HG03175 (cell line): Measurements from ENCODE around the gene TECPR2.
"Not testable (repeated sequence)": the region's sequence is repeated elsewhere in the genome, so short reads cannot be mapped to it uniquely, and the experiment has no call there.

ENCODE experiments used
- ATAC-seq: cut with Tn5 transposase; IDR thresholded peaks from one replicate; pipeline ENCODE4 v1.9.1; 2021; ENCODE audit warnings: mild to moderate bottlenecking, moderate library complexity; ENCODE audit not compliant: unreplicated experiment

TECPR2 gene

GRCh38 chr14:102507857-102508312 lies 145.1 kb downstream of the TECPR2 start:
- no peak for ATAC-seq

- ATAC-seq, result no peak
These were observed 145.7 kb downstream of the TECPR2 start for GRCh38 chr14:102508410-102508773.

- ATAC-seq, result no peak
These were observed 146.3 kb downstream of the TECPR2 start for GRCh38 chr14:102508774-102509745.

GRCh38 chr14:102509746-102510615 lies 147.2 kb downstream of the TECPR2 start, which contains the start of gene ANKRD9:
TSS of gene ANKRD9 (minus strand) at chr14:102509776. CDS start at chr14:102507889, 1,887 bp downstream.
- peak; percentile 80 for ATAC-seq

- ATAC-seq, result no peak
These were observed 148.1 kb downstream of the TECPR2 start for GRCh38 chr14:102510616-102511520.

- ATAC-seq, result no peak
These were observed 148.8 kb downstream of the TECPR2 start for GRCh38 chr14:102511538-102511937.

DNA sequence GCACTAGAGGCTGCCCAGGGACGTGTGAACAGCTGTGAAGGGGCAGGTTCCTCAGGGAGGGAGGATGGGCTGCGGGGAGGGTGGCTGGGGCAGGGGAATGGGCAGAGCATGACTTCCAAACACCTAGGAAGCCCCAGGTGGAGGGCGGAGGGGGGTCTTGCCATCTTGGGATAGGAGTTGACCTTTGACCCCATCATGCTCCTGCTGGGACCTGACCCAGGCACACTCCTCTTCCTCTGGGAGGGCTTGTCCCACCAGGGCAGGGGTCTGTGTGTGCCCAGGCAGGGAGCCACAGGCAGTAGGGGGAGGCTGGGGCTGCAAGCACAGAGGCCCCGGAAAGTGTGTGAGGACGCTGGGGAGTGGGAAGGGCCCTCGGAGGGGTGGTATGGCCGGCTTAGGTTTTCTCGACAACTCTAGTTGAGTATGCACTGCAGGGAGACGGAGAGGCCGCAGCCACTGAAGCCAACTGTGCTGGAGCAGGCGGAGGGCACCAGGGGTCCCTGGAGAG lies 150.1 kb downstream of the TECPR2 start:
- ATAC-seq, result no peak

DNA sequence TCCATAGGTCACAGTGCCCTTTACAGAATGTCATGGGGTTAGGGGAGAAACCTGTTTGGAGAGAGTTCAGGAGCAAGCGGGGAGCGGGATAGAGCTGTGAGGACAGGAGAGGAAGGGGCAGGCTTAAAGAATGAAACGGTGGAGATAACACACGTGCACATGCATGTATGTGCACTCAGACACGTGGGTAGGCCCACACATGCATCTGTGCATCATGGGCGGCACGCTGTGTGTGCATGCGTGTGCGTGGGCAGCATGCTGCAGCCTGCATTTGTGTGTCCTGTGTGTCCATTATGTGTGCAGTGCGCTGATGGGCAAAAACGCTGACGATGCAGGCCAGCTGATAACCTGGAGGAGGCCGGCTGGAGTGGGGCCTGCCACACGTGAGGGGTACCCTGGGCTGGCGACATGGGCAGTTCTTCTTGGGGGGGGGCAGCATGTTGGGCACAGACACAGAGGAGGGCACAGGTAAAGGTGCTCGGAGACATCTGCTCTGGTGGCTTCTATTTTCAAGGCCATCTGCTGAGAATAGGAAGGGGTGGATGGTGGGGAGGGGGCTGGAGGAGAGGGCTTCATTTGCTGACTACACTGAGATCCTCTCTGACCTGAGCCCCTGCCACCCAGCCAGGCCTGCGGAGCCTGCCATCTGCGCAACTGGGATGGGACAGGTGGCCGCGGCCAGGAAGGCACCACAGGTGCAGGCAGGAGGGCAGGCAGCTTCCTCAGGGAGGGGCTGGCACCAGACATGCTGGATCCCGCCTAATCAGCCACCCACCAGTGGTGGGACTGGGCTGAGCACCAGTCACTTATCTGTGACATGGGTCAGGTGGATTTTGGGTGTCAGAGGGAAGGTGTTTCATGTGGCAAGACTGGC lies 151.4 kb downstream of the TECPR2 start:
- ATAC-seq, result no peak

DNA sequence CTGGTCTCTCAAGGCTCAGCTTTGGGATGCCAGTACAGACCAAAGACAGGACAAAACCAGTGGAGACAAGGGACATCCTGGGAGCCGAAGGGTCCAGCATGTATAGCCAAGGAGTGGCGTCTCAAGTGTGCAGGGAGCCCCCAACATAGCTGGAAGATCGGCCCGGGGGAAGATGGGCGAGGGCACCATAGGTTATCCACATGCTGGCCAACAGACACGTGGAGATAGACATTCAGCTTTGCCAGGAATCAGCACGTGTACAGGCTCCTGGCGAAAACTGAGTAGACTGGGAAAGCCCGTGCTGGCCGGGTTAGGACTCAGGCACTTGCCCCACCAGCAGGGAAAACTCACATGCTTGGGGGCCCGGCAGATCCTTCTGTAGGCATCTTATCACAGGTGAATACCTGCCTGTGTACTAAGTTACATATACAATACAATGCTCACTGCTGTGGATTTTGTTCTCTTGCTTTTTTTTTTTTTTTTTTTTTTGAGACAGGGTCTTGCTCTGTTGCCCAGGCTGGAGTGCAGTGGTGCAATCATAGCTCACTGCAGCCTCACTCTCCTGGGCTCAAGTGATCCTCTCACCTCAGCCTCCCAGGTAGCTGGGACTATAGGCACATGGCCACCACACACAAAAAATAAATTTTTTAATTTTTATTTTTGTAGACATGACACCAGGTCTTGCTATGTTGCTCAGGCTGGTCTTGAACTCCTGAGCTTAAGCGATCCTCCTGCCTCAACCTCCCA lies 152.4 kb downstream of the TECPR2 start:
- ATAC-seq, result no peak

DNA sequence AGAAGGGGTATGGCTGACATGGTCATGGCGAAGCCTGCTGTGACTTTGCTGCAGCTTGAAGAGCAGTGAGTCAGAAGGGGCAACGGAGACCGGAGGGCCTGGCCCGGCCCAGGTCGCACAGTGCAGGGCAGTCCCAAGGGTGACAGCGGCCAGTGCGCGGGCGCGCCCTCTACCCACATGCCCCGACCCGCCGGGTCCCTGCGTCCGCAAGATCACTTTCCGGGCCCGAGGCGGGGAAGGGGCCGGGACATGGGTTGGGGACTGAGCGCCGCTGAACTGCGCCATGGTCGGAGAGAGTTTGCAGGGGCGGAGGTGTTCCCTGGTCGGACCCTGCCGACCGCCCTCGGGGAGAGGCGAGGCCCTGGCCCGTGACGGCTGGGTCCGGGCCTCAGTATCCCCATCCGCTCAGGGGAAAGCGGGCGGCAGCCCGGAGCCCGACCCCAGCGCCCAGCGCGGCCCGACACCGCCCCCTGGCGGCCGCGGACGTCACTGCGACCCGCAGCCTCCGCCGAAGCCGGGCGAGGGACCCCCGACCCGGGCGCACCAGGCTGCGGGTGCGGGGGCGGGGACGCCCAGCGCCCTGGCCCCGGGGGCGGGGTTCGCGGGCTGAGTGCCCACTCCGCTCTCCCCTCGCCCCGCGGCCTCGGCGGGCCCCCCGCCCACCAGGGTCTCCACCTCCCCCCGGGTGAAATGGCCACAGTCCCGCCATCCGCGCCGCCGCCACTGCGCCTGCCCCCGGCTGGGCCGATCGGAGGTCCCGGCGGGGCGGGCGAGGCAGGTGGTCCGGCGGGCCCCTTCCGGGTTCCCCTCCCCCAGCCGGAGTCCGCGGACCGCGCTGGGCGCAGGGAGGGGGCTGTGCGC lies 154.0 kb downstream of the TECPR2 start:
- ATAC-seq, result peak; percentile 55

- ATAC-seq, result no peak
These were observed 154.8 kb downstream of the TECPR2 start for GRCh38 chr14:102517392-102518062.

DNA sequence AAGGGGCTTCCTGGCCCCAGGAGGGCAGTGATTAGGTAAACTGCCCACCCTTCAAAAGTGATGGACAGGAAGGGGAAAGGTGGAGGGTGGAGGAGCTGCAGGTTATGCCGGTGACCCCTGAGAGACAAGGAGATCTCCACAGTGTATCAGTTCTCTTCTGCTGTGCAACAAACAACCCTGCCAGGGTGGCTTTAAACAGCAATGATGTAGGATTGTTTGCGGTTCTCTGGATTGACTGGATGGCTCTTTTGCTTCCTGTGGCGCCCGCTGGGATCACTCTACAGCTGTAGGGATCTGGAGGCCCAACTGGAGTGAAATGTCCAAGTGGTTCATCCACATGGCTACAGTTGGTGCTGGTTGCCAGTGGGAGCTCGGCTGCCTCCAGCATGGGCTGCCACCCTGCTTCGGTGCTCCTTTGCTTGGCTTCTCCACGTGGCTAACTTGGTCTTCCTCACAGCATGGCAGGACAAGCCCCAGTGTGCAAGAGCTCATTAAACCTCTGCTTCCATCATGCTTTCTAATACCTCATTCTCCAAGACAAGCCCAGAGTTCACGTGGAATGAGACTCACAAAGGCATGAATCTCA lies 155.4 kb downstream of the TECPR2 start:
- ATAC-seq, result no peak

DNA sequence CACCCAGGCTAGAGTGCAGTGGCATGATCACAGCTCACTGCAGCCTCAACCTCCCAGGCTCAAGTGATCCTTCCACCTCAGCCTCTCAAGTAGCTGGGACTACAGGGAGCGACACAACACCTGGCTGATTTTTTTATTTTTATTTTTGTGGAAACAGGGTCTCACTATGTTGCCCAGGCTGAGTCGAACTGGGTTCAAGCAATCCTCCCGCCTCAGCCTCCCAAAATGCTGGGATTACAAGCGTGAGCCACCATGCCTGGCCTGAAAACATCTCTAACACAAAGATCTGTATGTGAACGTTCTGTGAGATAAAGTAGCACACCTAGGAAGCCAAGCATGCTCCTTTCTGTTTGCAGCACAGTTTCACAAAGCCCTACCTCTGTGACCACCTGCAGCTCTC lies 157.0 kb downstream of the TECPR2 start:
- not testable (repeated sequence) for ATAC-seq

- ATAC-seq, result no peak
These were observed 160.4 kb downstream of the TECPR2 start for GRCh38 chr14:102523200-102523568.

DNA sequence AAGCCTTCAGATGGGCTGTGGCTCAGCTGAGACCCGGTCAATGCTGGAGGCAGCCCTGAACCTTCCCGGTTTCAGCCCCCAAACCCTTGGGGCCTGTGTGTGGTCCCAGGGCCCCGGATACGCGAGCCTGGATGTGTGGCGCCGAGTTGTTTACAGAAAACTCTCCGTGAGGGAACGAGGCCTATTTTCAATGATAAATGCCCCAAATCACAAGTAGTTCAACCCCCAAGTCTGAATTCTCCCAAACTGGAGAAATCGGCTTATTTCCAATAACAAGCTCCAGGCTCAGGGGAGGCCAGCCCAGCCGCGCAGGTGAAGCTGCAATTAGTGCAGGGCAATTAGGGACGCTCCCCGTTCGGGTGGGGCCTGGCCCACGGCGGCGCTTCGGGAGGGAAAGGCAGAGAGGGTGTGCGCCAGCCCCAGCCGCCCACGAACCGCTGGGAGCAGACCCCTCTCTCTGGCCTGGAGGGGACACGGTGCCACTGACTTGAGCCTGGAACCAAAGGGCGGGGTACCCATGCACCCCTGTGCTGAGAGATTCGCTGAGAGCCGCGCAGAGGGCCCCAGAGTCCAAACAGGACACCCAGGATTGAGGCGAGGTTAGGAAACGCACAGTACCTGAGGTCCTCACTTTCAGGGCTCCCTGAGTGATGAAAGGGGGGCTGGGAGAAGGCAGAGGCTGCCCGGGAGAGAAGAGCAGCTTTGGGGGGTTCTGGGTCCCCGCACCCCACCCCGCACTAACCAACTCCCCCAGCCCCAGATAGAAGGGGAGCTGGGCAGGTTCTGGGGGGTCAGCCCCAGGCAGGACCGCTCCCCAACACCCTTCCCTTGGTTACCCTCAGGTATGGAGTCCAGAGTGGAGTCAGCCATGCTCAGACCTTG lies 161.1 kb downstream of the TECPR2 start:
- peak; percentile 1 for ATAC-seq
